DMS53 treated with DMSO at 0.1 percent for 48 hours (cell line): Measurements from ENCODE around the gene CCDC57.
"Not testable (repeated sequence)": the region's sequence is repeated elsewhere in the genome, so short reads cannot be mapped to it uniquely, and the experiment has no call there.

ENCODE experiments used
- DNase-seq: peaks from one replicate; lab custom pipeline; 2025; ENCODE audit not compliant: unreplicated experiment; lab: John Stamatoyannopoulos, UW

CCDC57 gene

GRCh38 chr17:82179412-82179811 lies 33.2 kb downstream of the CCDC57 start:
- no peak for DNase-seq

- no peak for DNase-seq
These were observed 34.0 kb downstream of the CCDC57 start for GRCh38 chr17:82178499-82179261.

GRCh38 chr17:82177761-82178498 lies 34.7 kb downstream of the CCDC57 start:
- DNase-seq, result no peak

- no peak for DNase-seq
These were observed 35.4 kb downstream of the CCDC57 start for GRCh38 chr17:82177276-82177675.

- no peak for DNase-seq
These were observed 36.7 kb downstream of the CCDC57 start for GRCh38 chr17:82175951-82176350.

GRCh38 chr17:82175201-82175600 lies 37.4 kb downstream of the CCDC57 start:
- DNase-seq, result no peak

GRCh38 chr17:82174042-82174857 lies 38.4 kb downstream of the CCDC57 start:
- not testable (repeated sequence) for DNase-seq

- DNase-seq, result no peak
These were observed 39.1 kb downstream of the CCDC57 start for GRCh38 chr17:82173351-82174041.

GRCh38 chr17:82172486-82173160 lies 40.0 kb downstream of the CCDC57 start:
- DNase-seq, result no peak

GRCh38 chr17:82171750-82172375 lies 40.8 kb downstream of the CCDC57 start:
- no peak for DNase-seq

- DNase-seq, result no peak
These were observed 42.2 kb downstream of the CCDC57 start for GRCh38 chr17:82170412-82170961.

- no peak for DNase-seq
These were observed 44.1 kb downstream of the CCDC57 start for GRCh38 chr17:82168568-82168967.

- DNase-seq, result no peak
These were observed 45.6 kb downstream of the CCDC57 start for GRCh38 chr17:82167028-82167427.

- no peak for DNase-seq
These were observed 47.8 kb downstream of the CCDC57 start for GRCh38 chr17:82164853-82165252.

- no peak for DNase-seq
These were observed 51.4 kb downstream of the CCDC57 start for GRCh38 chr17:82161216-82161615.

GRCh38 chr17:82160075-82160474 lies 52.6 kb downstream of the CCDC57 start:
- peak; percentile 21 for DNase-seq

GRCh38 chr17:82158825-82159224 lies 53.8 kb downstream of the CCDC57 start:
- DNase-seq, result no peak

GRCh38 chr17:82157046-82158035 lies 55.3 kb downstream of the CCDC57 start:
- no peak for DNase-seq
